Measurements from ENCODE around the gene PCBD2. TPM values are rescaled to one million over a fixed set of nuclear protein-coding genes. Genes with fewer than 3 reads are reported as not detected.

The PCBD2 gene
- total and polyA plus RNA-seq, 2 of the 4 experiments (the other 2 are of a cell fraction): 2.2 to 2.7 TPM

DNA sequence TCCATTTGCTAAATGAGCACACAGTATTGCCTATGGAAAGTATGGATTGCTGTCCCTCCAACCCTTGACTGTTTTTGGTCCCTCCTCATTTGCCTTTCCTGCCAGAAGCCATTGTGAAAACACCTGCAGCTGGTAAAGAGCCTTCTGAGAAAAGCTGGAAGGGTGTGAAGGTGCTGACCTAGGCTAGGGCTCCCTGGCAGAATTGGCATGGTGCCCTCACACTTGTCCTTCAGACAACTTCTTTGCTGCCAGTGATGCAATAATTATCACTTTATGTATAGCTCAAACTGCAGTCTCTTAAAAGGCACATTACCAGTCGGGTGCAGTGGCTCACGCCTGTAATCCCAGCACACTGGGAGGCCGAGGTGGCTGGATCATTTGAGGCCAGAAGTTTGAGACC lies 26.5 kb upstream of the PCBD2 start:
- H4K8ac ChIP-seq (ENCODE audit: low read depth in 2 of 2, low read length in 2 of 2): no peak overlapping the region
- no peak overlapping the region for H3K18ac ChIP-seq (ENCODE audit: low read depth, low read length)
- dilution Hi-C loops (cut with HindIII; ENCODE audit: low sequenced_read_pairs, unreplicated experiment): no loop called here
- no peak overlapping the region for H4K91ac ChIP-seq (ENCODE audit: insufficient read depth, low read depth, low read length)
- peaks cover 24 to 55% of the 10 kb centered on the region in 2 experiments for H3K79me1 ChIP-seq (ENCODE audit: low read depth in 1 of 2, low read length in 2 of 2)
- CTCF ChIA-PET: interaction anchor here (0.6 kb wide), 1 partner anchor 304 kb away, joined by 10 read pairs; no protein-coding TSS in a partner anchor
- TF ChIP-seq POLR2A (IDR thresholded peaks at IDR 0.05; ENCODE audit: low read depth, low read length) (no peak), MXI1 (IDR thresholded peaks at IDR 0.05; ENCODE audit: borderline replicate concordance, low read depth, low read length) (no peak), BHLHE40 (IDR thresholded peaks at IDR 0.05; ENCODE audit: low read depth, low read length) (no peak), CEBPB (IDR thresholded peaks at IDR 0.05; ENCODE audit: low read depth, low read length) (0 out of 2 replicates have a peak, but pooled peaks have one; percentile 26)
- no peak overlapping the region for H3K4ac ChIP-seq (ENCODE audit: low read depth, low read length)
- H4K5ac ChIP-seq (ENCODE audit: low read depth, low read length): no peak overlapping the region
- no peak overlapping the region for H2BK120ac ChIP-seq (ENCODE audit: low read depth, low read length)
- peaks cover 12% of the 10 kb centered on the region; the same call in 1 of the 2 replicates for H3K9me1 ChIP-seq (ENCODE audit: insufficient read depth, low read length)
- in situ Hi-C loops (cut with MboI; ENCODE audit: low sequenced_read_pairs): no loop called here
- no peak overlapping the region for H2AFZ ChIP-seq (replicated peaks; ENCODE audit: low read length, poor library complexity)
- intact Hi-C loops (cut with micrococcal nuclease): no loop called here
- peaks cover 12% of the 10 kb centered on the region; the same call in 1 of the 2 replicates for H4K20me1 ChIP-seq (ENCODE audit: insufficient read depth, low read length)
- no peak overlapping the region for H3K4me3 ChIP-seq (ENCODE audit: insufficient read depth, low read depth, low read length)
- POLR2A ChIA-PET (ENCODE audit: unreplicated experiment): no interaction called here
- H3K27me3 ChIP-seq (ENCODE audit: control insufficient read depth, insufficient read depth, low read length): no peaks in the 10 kb centered on the region
- H2AK9ac ChIP-seq (replicated peaks; ENCODE audit: low read depth, low read length, poor library complexity): peak overlapping the region; percentile 58
- no peak overlapping the region for H2BK15ac ChIP-seq (ENCODE audit: low read depth, low read length)
- peaks cover 5% of the 10 kb centered on the region; the same call in 1 of the 2 replicates for H3K4me1 ChIP-seq (ENCODE audit: control insufficient read depth, insufficient read depth, low read length)
- H3K27ac ChIP-seq (ENCODE audit: insufficient read depth, low read length): no peak overlapping the region
- H3K9ac ChIP-seq (ENCODE audit: low read depth, low read length): no peak overlapping the region
- BruUV-seq (replicated peaks): no TSS peak
- H2BK5ac ChIP-seq (ENCODE audit: low read depth, low read length, poor library complexity, severe bottlenecking): no peak overlapping the region
- H3K9me3 ChIP-seq (ENCODE audit: control insufficient read depth, insufficient read depth, low read length): no peaks in the 10 kb centered on the region
- H3K23ac ChIP-seq (ENCODE audit: low read depth, low read length): no peak overlapping the region
- no peak overlapping the region for H3K14ac ChIP-seq (replicated peaks; ENCODE audit: low read depth, low read length)
- H3K36me3 ChIP-seq (ENCODE audit: control insufficient read depth, insufficient read depth, low read length): peaks cover 3% of the 10 kb centered on the region
- ATAC-seq (ENCODE audit: low read depth) (no peak), DNase-seq (no peak)
- H2BK20ac ChIP-seq (ENCODE audit: low read depth, low read length): no peak overlapping the region
- H3K4me2 ChIP-seq (ENCODE audit: low read depth, low read length): no peak overlapping the region
- no CpG with 5 or more reads among the region's 3 CpGs for WGBS, 2 experiments (ENCODE audit: extremely low coverage in 2 of 2, insufficient read length in 1 of 2)
- no peak overlapping the region for H2AK5ac ChIP-seq (ENCODE audit: low read depth, low read length)
- H3K56ac ChIP-seq (ENCODE audit: extremely low read depth, insufficient read depth, low read length): no peak overlapping the region

Data from IMR-90 (cell line).